Keratinocyte (primary cell): ENCODE results near the gene TXNRD1. TPM values are rescaled to one million over a fixed set of nuclear protein-coding genes. Genes with fewer than 3 reads are reported as not detected.

Experiments
- DNase-seq: peaks from one replicate; pipeline ENCODE4 v3.0.0-alpha.2; 2011; ENCODE audit warnings: low read depth, missing footprints, low spot score
- FAIRE-seq: peaks from 2 replicates; lab custom pipeline; 2011; peaks lifted over from hg19 to GRCh38; lab: Jason Lieb, UNC
- H2AFZ ChIP-seq: 2 replicates; pipeline ENCODE4 v1.6.0; 2012; ENCODE audit warnings: low read length, control low read depth, inconsistent platforms; ENCODE audit not compliant: control insufficient read depth
- H3K27ac ChIP-seq: 2 replicates; pipeline ENCODE4 v1.5.1; 2011; ENCODE audit warnings: low read length; ENCODE audit not compliant: control insufficient read depth, insufficient read depth
- H3K27me3 ChIP-seq: 3 replicates; pipeline ENCODE4 v1.6.0; 2011; ENCODE audit warnings: low read length; ENCODE audit not compliant: control insufficient read depth, insufficient read depth; ENCODE audit errors: extremely low read depth
- H3K36me3 ChIP-seq, 2 experiments: 2 replicates in 1 of 2; 3 replicates in 1 of 2; pipeline ENCODE4 v1.5.1; 2011; ENCODE audit warnings: low read length in 2 of 2, mild to moderate bottlenecking in 1 of 2; ENCODE audit not compliant: control insufficient read depth in 2 of 2, insufficient read depth in 2 of 2; ENCODE audit errors: extremely low read depth in 1 of 2
- H3K4me1 ChIP-seq: 3 replicates; pipeline ENCODE4 v1.5.1; 2011; ENCODE audit warnings: low read length; ENCODE audit not compliant: control insufficient read depth, insufficient read depth; ENCODE audit errors: extremely low read depth
- H3K4me2 ChIP-seq: 3 replicates; pipeline ENCODE4 v1.6.0; 2011; ENCODE audit warnings: low read depth, low read length; ENCODE audit not compliant: control insufficient read depth, insufficient read depth; ENCODE audit errors: extremely low read depth
- H3K4me3 ChIP-seq, 3 experiments: fragments of 200-600 bp in 1 of 3; sonication (generic) in 1 of 3; 2 replicates in 2 of 3; 3 replicates in 1 of 3; pipeline ENCODE4 v1.5.1; 2011 to 2016; ENCODE audit warnings: low read length in 3 of 3, mild to moderate bottlenecking in 3 of 3, control low read depth in 2 of 3, inconsistent platforms in 1 of 3, low read depth in 1 of 3, mixed read lengths in 1 of 3, mixed run types in 1 of 3, moderate library complexity in 1 of 3; ENCODE audit not compliant: control insufficient read depth in 2 of 3, insufficient read depth in 2 of 3; ENCODE audit errors: extremely low read depth in 1 of 3
- H3K79me2 ChIP-seq: 2 replicates; pipeline ENCODE4 v1.6.0; 2012; ENCODE audit warnings: low read length; ENCODE audit not compliant: control insufficient read depth, insufficient read depth
- H3K9ac ChIP-seq: 3 replicates; pipeline ENCODE4 v1.6.0; 2011; ENCODE audit warnings: low read length; ENCODE audit not compliant: control insufficient read depth, insufficient read depth; ENCODE audit errors: extremely low read depth
- H3K9me1 ChIP-seq: 3 replicates; pipeline ENCODE4 v1.6.0; 2011; ENCODE audit warnings: low read length; ENCODE audit not compliant: control insufficient read depth, insufficient read depth; ENCODE audit errors: extremely low read depth
- H3K9me3 ChIP-seq: 2 replicates; pipeline ENCODE4 v1.5.1; 2012; ENCODE audit warnings: low read depth, low read length; ENCODE audit not compliant: control insufficient read depth
- H4K20me1 ChIP-seq: 3 replicates; pipeline ENCODE4 v1.6.0; 2011; ENCODE audit warnings: low read length; ENCODE audit not compliant: control insufficient read depth, insufficient read depth; ENCODE audit errors: extremely low read depth
- CTCF ChIP-seq, 3 experiments: IDR thresholded peaks in 1 of 3; conservative IDR thresholded peaks in 1 of 3; optimal IDR thresholded peaks in 1 of 3; 2 replicates in 2 of 3; 3 replicates in 1 of 3; pipeline versions ENCODE3 to v1.5.1; 2011; ENCODE audit warnings: low read length in 3 of 3, mild to moderate bottlenecking in 3 of 3, moderate library complexity in 2 of 3, control low read depth in 1 of 3, inconsistent platforms in 1 of 3; ENCODE audit not compliant: insufficient read depth in 2 of 3; ENCODE audit errors: extremely low read depth in 1 of 3
- EZH2 ChIP-seq: IDR thresholded peaks from one replicate; pipeline ENCODE4 v1.6.1; 2012; ENCODE audit warnings: inconsistent platforms, mild to moderate bottlenecking, low read length, moderate library complexity
- dilution Hi-C: fragments of 300-500 bp; cut with MboI; formaldehyde crosslinking; loops from one replicate; pipeline ENCODE4 v1.7.0; 2020; ENCODE audit warnings: low sequenced_read_pairs; ENCODE audit not compliant: extremely low pct_ligation_motif_present
- polyA plus RNA-seq, 5 experiments: library from polyadenylated mRNA; depleted of rRNA in 3 of 5; stranded (reverse) in 3 of 5; stranded (forward) in 1 of 5; unstranded in 1 of 5; fragments of >200 nt; gene quantifications; 1 replicate in 1 of 5; 2 replicates in 3 of 5; 3 replicates in 1 of 5; pipeline versions ENCODE4 v1.2.1 to v1.2.3, GENCODE V29; 2011 to 2012; ENCODE audit warnings: missing spikeins in 2 of 5, low read depth in 1 of 5, low replicate concordance in 1 of 5

TXNRD1 gene
- polyA plus RNA-seq, 1 donor (not counting 4 experiments of a cell fraction or from before 2014, with no cell fraction given), result 88.9 TPM

- Histone ChIP-seq H4K20me1 (no peaks in the 10 kb centered on the region), H3K4me2 (no peak overlapping the region), H3K27me3 (no peaks in the 10 kb centered on the region), H3K9me1 (no peaks in the 10 kb centered on the region), H3K4me3 (no peak overlapping the region), H3K9me3 (no peaks in the 10 kb centered on the region), H3K27ac (no peak overlapping the region), H3K79me2 (no peaks in the 10 kb centered on the region), H3K9ac (no peak overlapping the region), H3K36me3 (no peaks in the 10 kb centered on the region), H2AFZ (no peak overlapping the region), H3K4me1 (no peaks in the 10 kb centered on the region)
- dilution Hi-C loops, result no loop called here
- FAIRE-seq (no peak), DNase-seq (no peak)
- no peak for TF ChIP-seq CTCF (optimal IDR thresholded peaks at IDR 0.05 in 1 of 3, IDR thresholded peaks at IDR 0.05 in 1 of 3, conservative IDR thresholded peaks at IDR 0.05 in 1 of 3; ENCODE audit: extremely low read depth in 1 of 3, insufficient read depth in 2 of 3, low read length in 3 of 3)
Observed at GRCh38 chr12:104189915-104190555, 25.5 kb upstream of the TXNRD1 start.

GRCh38 chr12:104190641-104191176, 24.9 kb upstream of the TXNRD1 start:
- Histone ChIP-seq H3K27ac (no peak overlapping the region), H3K36me3 (no peaks in the 10 kb centered on the region), H3K9me3 (no peaks in the 10 kb centered on the region), H4K20me1 (no peaks in the 10 kb centered on the region), H3K9ac (no peak overlapping the region), H3K4me3 (no peak overlapping the region), H3K4me1 (no peaks in the 10 kb centered on the region), H2AFZ (no peak overlapping the region), H3K4me2 (no peak overlapping the region), H3K79me2 (no peaks in the 10 kb centered on the region), H3K27me3 (no peaks in the 10 kb centered on the region), H3K9me1 (no peaks in the 10 kb centered on the region)
- FAIRE-seq (no peak), DNase-seq (no peak)
- dilution Hi-C loops, result no loop called here
- TF ChIP-seq EZH2 (no peak), CTCF (optimal IDR thresholded peaks at IDR 0.05 in 1 of 3, IDR thresholded peaks at IDR 0.05 in 1 of 3, conservative IDR thresholded peaks at IDR 0.05 in 1 of 3; ENCODE audit: extremely low read depth in 1 of 3, insufficient read depth in 2 of 3, low read length in 3 of 3) (no peak)
